Measurements from ENCODE around the gene CCHCR1. TPM values are rescaled to one million over a fixed set of nuclear protein-coding genes. Genes with fewer than 3 reads are reported as not detected.
"Not testable (repeated sequence)": the region's sequence is repeated elsewhere in the genome, so short reads cannot be mapped to it uniquely, and the experiment has no call there.

CCHCR1 gene
- total RNA-seq, 1 donor from 2014 or later, result 23.8 TPM

DNA sequence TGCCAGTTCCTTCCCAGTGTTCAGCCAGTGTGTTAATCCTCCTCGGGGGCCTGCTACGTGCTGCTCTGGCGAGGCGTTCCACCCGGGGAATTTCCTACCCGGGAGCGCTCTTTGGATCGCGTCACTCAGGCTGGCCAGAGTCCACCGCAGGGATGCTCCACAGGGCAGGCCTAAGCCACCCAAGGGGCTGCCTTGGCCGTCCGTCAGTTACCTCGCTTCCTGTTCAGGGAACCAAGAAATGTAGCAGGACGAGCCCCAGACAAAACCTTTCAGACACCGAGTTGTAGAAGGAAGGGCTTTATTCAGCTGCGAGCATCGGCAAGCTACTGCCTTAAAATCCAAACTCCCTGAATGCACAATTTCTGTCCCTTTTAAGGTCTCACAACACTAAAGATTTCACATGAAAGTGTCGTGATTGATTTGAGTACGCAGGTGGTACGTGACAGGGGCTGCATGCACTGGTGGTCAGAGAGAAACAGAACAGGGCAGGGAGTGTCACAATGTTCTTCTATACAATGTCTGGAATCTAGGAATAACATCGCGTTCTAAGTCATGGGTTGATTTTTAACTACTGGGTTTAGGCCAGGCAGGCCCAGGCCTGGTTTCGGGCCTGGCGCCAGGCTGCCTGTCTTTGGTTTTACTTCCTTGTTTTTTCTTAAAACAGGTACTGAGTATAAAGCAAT is 28.6 kb upstream of the CCHCR1 start:
- intact Hi-C loops (cut with DNase I), result no loop called here
- ATAC-seq, result no peak
- peak; percentile 65 for DNase-seq (ENCODE audit: low spot score)

DNA sequence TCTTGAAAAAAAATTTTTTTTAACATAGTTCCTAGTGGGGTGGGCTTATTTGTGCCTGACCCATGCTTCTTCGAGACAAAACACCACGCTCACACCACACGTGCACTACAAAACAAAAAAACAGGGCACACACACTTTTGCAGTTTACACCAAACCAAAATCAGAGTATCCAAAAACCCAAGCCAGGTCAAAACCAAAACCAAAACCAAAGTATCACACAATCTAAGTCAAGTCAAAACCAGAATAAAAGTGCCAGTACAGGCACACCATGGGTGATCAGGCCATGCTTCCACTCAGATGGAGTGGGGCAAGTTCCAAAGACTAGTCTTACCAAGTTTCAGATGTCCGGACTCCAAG is 28.1 kb upstream of the CCHCR1 start:
- ATAC-seq; DNase-seq (ENCODE audit: low spot score); intact Hi-C loops (cut with DNase I): not testable (repeated sequence)

DNA sequence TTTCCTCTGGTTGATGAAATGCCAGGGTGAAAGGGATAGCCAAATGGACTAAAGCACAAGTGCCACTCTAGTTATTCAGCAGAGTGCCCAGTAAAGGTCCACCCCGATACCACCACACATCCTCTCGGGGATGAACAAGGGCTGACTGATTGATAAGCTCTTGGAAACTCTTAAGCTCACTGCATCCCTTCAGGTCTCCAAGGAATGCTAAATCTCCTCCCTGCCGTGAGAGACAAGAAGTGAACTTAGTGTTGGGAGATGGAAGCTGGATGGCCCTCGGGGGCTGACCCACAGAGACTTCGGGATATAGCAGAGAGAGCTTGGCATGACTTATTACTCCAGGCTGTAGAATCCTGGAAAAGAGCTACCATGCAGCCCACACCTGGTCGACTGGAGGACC is 26.3 kb upstream of the CCHCR1 start:
- DNase-seq (ENCODE audit: low spot score); ATAC-seq: not testable (repeated sequence)

DNA sequence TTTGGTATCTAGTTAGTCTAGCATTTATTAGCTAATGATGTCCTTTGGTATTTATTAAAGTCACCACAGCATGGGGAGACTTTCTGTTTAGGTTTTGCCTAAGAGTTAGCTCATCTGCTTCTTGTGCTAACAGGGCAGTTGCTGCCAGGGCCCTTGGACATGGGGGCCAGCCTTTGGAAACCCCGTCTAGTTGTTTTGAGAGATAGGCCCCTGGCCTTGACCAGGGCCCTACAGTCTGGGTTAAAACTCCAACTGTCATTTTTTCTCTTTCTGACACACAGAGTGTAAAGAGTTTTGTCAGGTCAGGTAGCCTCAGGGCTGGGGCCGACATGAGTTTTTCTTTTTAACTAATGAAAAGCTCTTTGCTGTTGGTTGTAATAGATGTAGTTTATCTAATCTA is 25.7 kb upstream of the CCHCR1 start:
- ATAC-seq; intact Hi-C loops (cut with DNase I); DNase-seq (ENCODE audit: low spot score): not testable (repeated sequence)

More for the DNA sequence above, 26.3 kb upstream of the CCHCR1 start:
- intact Hi-C loops (cut with DNase I), result not testable (repeated sequence)

- ATAC-seq (peak; percentile 98), DNase-seq (ENCODE audit: low spot score) (peak; percentile 75)
- intact Hi-C loops (cut with DNase I), result no loop called here
Observed at GRCh38 chr6:31180500-31180899, 22.9 kb upstream of the CCHCR1 start.

GRCh38 chr6:31179896-31180295 is 22.3 kb upstream of the CCHCR1 start:
- no peak for ATAC-seq
- intact Hi-C loops (cut with DNase I), result no loop called here

DNA sequence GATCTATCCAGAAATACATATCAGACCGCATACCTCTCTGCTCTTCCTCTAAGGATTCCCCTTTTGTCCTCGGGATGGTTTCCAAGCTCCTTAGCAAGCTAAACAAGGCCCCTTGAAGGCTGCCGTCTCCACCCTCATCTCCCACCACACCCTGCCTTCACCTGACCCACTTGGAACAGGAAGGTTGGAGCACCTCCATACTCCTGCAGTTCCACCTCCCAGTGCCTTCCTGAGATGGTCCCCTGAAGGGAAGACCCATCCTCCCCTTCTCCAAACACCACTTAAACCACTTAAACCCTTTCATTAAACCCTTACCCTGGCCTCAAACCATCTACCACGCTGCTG is 21.4 kb upstream of the CCHCR1 start:
- DNase-seq (ENCODE audit: low spot score), result no peak
- no peak for ATAC-seq
- intact Hi-C loops (cut with DNase I), result no loop called here

More at GRCh38 chr6:31179896-31180295, 22.3 kb upstream of the CCHCR1 start:
- no peak for DNase-seq (ENCODE audit: low spot score)

- no peak for ATAC-seq
- DNase-seq (ENCODE audit: low spot score), result no peak
Observed at GRCh38 chr6:31178143-31179041, 20.8 kb upstream of the CCHCR1 start.

GRCh38 chr6:31175971-31176370 is 18.4 kb upstream of the CCHCR1 start:
- ATAC-seq (no peak), DNase-seq (ENCODE audit: low spot score) (no peak)
- intact Hi-C loops (cut with DNase I), result no loop called here

More at GRCh38 chr6:31178143-31179041, 20.8 kb upstream of the CCHCR1 start:
- intact Hi-C loops (cut with DNase I), result no loop called here

- ATAC-seq (no peak), DNase-seq (ENCODE audit: low spot score) (no peak)
- intact Hi-C loops (cut with DNase I), result no loop called here
Observed at GRCh38 chr6:31174378-31174777, 16.8 kb upstream of the CCHCR1 start.

- no peak for ATAC-seq
- DNase-seq (ENCODE audit: low spot score), result no peak
- intact Hi-C loops (cut with DNase I), result no loop called here
Observed at GRCh38 chr6:31173406-31173805, 15.8 kb upstream of the CCHCR1 start.

DNA sequence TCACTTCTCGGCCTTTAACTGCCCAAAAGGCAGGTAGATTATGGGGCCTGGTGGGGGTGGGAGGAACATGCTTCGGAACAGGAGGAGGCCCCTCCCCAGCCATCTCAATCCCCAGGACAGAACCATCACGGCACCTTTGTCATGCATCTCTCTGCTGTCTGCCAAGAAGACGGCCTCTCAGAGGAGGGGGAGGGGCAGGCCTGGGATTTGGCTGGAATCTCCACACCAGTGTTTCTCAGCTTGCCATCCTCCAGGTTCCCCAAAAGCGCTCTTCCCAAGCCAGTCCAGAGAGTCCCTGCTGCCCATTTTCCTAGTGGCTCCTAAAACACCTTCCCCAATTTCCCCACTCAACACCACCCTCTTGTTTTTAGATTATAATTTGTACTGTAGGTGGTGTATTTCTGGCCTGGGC is 15.4 kb upstream of the CCHCR1 start:
- intact Hi-C loops (cut with DNase I), result no loop called here
- ATAC-seq (no peak), DNase-seq (ENCODE audit: low spot score) (no peak)

- DNase-seq (ENCODE audit: low spot score), result no peak
- intact Hi-C loops (cut with DNase I), result no loop called here
- ATAC-seq, result no peak
Observed at GRCh38 chr6:31171931-31172905, 14.6 kb upstream of the CCHCR1 start.

DNA sequence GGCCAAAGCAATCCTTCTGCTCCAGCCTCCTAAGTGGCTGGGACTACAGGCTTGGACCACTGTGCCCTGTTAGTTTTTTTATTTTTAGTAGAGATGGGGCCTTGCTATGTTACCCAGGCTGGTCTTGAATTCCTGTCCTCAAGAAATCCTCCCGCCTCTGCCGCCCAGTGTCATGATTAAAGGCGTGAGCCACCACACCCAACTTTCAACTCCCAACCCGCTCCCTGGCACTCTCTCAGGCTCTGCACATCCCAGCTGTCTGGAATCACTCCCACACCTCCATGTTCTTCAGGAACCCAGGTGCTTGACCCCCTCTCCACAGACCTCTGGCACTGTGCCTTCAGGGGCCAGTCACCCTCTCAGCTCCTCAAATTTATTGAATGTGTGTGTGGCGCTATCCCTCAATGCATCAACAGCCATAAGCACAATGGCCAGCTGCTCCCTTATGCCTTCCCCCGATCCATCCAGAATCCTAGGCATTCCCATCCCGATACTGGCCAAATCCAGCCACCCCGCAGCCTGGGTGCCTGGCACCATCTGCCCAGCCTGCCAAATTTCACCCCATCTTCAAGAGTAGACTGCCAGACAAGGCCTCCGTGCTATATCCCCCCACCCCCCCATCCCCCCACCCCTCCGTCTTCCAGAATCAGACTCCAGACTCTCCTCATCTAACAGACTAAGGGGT is 13.5 kb upstream of the CCHCR1 start:
- ATAC-seq (no peak), DNase-seq (ENCODE audit: low spot score) (no peak)
- intact Hi-C loops (cut with DNase I), result no loop called here

GRCh38 chr6:31170600-31170881 is 12.9 kb upstream of the CCHCR1 start, which contains the start of gene POU5F1:
TSS of gene POU5F1 (minus strand) at chr6:31170682. CDS start at chr6:31170620, 62 bp downstream.
- no peak for DNase-seq (ENCODE audit: low spot score)
- ATAC-seq, result no peak
- intact Hi-C loops (cut with DNase I), result no loop called here

GRCh38 chr6:31169858-31170599 is 12.4 kb upstream of the CCHCR1 start:
- intact Hi-C loops (cut with DNase I); DNase-seq (ENCODE audit: low spot score); ATAC-seq: not testable (repeated sequence)

- DNase-seq (ENCODE audit: low spot score), result no peak
- intact Hi-C loops (cut with DNase I), result no loop called here
- ATAC-seq, result no peak
Observed at GRCh38 chr6:31169123-31169857, 11.7 kb upstream of the CCHCR1 start.

Data from sciatic nerve (tissue), 2 donors.